HG02678 (cell line): ENCODE measurements around the gene GRM3.
"Not testable (repeated sequence)": the region's sequence is repeated elsewhere in the genome, so short reads cannot be mapped to it uniquely, and the experiment has no call there.

Experiments used
- ATAC-seq: cut with Tn5 transposase; IDR thresholded peaks from one replicate; pipeline ENCODE4 v1.9.1; 2021; ENCODE audit warnings: mild to moderate bottlenecking, moderate library complexity; ENCODE audit not compliant: unreplicated experiment

GRM3 gene

DNA sequence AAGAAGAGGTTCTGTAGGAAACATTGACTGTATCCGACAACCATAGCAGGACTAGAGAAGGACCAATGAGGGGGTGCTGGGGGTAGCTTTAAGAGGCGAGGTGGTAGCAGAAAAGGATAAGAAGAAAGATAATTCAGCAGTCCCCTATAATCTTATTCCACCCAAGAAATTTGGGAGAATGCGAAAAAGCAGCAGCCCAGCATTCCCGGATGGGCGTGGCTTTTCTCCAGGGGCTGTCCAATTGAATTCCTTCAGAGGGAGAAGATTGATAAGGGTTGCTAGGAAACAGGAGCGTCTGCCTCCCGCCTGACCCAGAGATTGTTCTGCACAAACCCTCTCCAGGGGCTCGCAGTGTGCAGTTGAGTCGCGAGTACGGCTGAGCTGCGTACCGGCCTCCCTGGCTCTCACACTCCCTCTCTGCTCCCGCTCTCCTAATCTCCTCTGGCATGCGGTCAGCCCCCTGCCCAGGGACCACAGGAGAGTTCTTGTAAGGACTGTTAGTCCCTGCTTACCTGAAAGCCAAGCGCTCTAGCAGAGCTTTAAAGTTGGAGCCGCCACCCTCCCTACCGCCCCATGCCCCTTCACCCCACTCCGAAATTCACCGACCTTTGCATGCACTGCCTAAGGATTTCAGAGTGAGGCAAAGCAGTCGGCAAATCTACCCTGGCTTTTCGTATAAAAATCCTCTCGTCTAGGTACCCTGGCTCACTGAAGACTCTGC is at the start of gene GRM3:
GRM3 (plus strand) TSS at position 349 of the 721 bp plus-strand sequence. CDS start 121,237 bp downstream, outside the sequence.
- ATAC-seq: no peak

DNA sequence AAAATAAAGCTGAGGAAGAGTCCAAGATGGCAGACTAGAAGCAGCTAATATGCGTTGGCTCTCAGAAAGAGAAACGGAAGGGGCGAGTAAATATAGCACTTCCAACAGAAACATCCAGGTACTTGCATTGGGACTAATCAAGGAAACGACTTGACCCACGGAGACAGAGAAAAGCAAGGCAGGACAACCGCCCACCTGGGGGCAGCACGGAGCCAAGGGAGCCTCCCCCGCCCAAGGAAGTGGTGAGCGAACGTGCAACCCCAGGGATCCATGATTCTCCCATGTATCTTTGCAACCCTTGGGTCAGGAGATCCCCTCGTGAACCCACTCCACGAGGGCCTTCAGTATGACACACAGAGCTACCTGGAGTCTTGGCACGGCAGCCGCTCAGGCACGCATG is 45.4 kb upstream of the GRM3 start:
- no peak for ATAC-seq

DNA sequence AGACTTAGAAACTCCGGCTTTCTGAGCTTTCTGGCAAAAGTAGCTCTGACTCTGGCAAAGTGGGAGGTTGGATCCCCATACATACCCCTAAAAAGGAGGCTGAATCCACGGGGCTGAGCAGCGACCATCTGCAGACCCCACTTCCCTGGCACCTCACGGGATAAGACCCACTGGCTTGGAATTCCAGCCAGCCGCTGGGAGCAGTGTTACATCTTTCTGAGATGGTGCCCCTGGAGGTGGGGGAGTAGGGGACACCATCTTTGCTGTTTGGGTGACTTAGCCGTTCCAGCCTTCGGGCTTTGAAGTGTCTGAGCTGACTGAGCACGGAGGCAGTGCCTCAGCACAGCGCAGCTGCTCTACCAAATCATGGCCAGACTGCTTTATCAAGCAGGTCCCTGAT is 45.0 kb upstream of the GRM3 start:
- ATAC-seq: no peak

DNA sequence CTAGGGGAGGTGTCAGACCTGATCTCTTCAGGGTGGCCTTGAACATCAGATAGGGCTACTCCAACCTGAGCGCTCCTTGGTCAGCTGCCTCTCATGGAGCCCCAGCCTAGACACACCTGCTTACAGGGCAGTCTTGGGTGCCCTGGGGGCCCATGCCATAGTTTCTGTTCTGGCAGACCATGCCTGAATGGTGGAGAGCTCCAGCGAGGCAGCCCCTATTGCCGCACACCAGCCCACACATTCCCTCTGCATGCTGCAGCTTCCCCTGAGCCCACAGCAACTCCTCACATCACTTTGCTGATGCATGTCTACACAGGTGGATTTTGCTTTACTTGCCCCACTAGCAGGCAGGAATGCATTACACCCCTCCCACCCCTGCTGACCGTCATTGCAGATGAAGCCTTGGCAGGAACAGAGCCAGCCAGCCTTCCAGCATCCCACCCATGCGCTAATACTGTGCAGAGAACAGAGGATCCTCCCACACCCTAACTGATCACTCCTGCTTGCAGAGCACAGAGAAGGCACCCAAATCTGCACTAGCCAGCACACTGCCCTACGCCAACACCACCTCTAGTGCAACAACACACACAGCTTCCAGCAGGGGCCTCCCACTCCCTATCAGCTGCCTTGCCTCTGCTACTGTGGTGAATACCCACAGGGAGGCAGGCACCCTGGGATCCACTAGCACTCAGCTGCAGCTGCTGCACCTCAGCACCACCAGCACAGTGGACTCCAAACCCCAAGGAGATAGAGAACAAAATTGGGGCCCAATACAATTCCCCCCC is 43.0 kb upstream of the GRM3 start:
- no peak for ATAC-seq

DNA sequence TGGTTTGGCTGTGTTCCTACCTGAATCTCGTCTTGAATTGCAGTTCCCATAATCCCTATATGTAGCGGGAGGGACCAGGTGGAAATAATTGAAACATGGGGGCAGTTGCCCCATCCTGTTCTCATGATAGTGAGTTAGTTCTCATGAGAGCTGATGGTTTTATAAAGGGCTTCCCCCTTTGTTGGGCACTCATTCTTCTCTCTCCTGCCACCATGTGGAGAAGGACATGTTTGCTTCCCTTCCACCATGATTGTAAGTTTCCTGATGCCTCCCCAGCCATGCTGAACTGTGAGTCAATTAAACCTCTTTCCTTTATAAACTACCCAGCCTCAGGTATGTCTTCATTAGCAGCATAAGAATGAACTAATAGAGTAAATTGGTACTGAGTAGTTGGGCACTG is 28.0 kb upstream of the GRM3 start:
- ATAC-seq: not testable (repeated sequence)

DNA sequence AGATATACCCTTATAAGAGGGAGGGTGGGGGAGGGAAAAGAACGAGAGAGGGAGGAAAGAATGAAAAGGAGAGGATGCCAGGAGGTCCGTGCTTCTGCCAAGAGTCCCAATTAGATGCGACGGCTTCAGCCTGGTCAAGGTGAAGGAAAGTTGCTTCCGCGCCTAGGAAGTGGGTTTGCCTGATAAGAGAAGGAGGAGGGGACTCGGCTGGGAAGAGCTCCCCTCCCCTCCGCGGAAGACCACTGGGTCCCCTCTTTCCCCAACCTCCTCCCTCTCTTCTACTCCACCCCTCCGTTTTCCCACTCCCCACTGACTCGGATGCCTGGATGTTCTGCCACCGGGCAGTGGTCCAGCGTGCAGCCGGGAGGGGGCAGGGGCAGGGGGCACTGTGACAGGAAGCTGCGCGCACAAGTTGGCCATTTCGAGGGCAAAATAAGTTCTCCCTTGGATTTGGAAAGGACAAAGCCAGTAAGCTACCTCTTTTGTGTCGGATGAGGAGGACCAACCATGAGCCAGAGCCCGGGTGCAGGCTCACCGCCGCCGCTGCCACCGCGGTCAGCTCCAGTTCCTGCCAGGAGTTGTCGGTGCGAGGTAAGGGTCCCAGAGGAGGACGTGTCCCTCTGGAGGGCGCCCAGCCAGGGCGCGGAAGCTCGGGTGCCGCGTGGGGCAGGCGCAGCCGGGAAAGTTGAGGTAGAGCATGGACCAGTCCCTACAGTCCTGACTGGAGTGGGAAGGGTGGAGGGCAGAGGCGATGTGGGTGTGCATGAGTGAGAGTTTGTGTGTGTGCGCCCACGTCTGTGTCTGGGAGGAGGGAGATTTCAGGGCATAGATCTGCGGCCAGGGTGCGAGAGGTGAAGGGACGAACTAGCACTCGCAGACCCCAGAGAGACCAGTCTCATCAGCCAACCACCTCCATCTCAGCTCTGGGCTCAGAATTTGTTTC is 844 bp downstream of the GRM3 start:
- no peak for ATAC-seq

DNA sequence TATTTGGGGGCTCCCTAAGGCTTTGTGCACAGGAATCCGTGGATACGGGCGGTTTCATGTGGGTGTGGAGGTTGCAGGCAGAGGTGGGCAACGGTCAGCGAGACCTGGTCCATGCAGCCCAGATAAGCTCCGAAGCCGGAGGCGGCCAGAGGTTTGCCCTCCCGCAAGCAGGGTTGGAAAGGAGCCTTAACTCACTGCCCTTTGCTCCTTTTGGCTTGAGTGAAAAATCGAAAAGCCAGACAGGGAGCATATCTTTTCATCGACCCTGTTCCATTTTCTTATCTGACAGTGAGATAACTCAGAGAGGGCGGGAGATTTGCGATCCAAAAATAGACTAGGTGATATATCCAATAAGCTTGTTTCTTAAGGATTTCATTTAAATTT is 1.5 kb downstream of the GRM3 start:
- no peak for ATAC-seq

DNA sequence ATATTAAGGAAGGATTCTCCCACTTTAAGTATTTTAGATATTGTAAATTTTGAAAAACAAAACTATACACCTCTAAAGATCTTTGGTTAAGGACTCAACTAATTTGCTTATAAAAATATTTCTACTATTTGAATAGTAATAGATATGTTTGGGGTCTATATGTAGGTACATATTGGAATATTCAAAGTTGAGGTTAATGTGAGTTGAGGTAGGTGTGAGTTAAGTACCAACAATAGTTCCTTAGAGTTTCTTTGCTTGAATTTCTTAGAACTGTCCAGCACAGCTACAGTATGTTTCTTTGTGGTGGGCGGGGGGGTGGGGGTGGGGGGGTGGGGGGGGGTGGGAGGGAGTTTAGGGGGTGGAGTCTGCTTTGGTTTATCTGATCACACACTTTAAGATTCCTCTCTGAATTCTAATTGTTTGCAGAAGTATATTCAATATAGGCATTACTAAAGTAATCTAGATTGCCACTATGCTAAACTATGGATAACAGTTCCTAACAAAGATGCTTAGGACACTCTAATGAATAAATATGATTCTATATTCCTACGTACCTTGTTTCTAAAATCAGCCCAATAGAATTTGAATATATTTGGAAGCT is 2.1 kb downstream of the GRM3 start:
- no peak for ATAC-seq

DNA sequence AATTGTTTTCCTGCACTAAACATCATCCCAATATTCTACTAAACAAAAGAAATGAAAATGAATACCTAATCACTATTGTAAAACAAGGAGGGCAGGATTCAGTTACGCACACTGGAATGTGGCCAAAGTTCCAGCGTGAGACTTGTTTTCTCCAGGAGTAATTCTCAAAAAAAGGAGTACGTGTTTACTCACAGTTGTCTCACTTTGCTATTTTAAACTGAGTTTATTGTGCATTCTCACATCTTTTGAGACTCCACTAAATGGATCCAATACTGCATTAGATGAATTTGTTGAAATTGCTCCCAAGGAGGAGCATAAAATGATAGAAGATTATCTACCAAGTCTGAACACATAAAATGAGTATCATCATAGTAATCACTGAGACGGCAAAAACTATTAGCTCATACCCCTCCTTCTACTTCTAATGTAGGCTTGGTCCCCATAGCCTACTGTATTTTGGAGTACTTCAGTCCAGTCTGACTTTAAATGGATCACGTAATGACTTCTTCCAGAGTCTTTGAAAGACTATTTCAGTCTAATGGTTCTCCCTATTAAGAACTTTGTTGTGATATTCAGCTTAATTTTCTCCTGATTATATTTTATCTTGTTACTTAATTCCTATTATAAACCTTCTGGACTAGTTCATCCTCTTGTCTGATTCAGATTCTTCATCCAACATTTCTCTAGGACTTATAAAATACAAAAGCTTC is 3.8 kb downstream of the GRM3 start:
- no peak for ATAC-seq

DNA sequence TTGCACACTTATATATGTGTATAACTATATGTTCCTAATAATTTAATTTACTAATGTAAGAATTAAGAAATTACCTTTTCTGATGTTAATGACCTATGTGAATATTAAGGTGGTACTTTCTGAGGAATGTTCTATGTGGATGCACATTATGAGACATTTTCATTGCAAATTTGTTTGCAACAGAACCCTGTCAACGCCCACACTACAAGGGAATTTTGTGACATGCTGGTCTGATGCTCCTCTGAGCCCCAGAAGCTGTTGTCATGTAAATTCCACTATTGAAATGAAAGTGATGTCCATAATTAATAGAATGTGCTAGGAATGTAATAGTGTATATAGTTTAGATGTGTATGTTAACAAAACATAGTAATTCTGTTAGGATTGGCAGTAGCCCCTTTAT is 4.5 kb downstream of the GRM3 start:
- no peak for ATAC-seq

DNA sequence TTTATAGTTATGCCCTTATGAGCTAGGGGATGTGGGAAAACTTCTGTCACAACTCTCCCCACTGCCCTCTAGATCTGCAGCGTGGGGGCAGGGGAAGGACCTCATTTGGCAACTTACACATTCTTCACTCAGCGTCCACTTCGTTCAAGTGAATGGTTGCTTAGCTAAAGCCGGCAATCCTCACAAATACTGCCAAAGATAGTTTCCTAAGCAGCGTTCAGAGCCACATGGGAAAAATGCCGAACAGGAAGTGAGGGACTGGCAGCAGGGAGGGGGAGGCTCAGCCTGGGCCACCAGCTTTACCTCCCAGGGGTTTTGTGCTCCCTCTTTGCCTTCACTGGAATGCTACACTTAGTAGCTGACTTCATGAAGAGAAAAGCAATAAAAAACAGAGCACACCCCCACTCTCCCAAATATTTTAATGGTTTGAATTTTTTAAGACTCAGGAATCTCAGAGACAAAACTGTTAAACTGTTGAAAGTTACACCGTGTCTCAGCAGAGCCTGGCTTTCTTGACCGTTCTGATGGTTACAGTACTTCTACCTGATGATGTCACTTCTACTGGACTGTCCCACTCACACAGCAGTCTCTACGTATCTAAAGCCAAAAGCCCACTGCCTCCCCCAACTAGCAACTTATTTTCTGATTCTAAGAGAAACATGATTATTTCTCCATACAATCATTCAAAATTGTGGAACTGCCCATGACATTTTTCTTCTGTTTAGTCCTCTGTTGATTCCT is 10.4 kb downstream of the GRM3 start:
- no peak for ATAC-seq

DNA sequence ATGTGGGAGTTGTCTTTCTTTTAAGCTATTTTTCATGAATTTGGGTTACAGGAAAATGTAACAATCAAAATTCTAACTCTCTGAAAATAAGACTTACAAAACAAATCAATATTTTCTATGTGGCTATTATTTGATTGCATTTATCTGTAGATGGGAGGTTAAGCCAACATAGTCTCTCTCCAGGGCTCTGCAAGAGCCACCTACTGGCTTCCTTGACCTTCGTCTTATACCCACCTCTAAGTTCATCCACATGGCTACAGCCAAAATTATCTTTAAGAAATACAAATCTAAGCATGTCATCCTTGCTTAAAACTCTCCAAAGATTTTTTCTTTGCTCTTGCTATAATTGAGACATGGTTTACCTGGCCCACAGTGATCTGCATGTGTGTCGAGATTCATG is 14.2 kb downstream of the GRM3 start:
- no peak for ATAC-seq

DNA sequence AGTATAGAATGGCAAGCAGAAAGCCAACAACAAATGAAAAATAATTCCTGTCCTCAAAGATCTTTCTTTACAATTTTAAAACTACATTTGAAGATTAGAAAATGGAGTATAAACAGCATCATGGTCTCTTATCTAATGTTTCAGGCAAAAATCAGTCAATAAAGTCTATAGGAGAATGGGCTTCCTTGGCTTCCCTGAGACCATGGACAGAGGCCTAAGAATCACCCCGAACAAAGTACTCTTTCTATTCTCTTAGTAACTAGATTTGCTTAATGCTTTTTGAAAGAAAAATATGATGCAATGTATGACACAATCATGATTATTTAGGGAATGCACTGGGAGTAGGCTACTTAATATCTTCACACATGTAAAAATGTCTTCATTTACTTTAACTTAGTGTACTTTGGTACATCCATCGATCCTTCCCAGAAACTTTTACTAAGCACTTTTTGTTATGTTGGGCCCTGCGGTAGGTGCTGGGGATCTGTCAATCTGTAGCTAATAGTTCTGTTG is 17.3 kb downstream of the GRM3 start:
- no peak for ATAC-seq

DNA sequence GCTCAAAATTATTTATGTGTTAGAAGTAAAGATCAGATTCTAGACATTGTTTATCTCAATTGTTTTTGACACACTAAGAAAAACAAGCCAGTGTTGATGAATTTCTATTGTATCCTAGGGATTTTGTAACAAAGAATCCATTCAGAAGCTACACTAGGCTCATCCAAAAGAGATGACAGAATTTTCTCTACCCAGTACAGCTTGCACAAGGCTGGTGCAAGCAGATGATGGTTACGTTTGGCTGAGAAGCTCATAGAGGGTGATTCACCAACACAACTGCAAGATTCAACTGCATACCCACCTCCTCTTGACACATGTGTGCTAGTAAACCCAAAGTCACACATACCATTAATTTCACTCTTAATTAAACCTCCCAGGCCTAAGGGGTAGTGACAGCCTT is 20.8 kb downstream of the GRM3 start:
- ATAC-seq: no peak

DNA sequence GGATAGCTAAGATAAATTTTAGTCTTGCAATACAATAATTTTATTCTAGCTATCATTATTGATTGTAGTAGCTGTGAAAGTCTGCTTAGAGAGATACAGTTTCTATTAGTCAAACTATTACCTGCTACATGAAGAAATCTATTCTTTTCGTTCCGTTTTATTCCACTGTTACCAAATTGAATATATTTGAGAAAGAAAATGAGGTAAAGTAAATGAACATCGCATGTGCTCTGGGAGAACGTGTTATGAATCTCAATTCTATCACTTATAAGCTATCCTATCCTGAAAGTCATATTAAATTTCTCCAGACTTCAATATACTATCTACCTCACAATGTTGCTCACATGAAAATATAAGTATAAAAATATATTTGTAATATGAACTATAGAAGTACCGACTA is 21.3 kb downstream of the GRM3 start:
- no peak for ATAC-seq

DNA sequence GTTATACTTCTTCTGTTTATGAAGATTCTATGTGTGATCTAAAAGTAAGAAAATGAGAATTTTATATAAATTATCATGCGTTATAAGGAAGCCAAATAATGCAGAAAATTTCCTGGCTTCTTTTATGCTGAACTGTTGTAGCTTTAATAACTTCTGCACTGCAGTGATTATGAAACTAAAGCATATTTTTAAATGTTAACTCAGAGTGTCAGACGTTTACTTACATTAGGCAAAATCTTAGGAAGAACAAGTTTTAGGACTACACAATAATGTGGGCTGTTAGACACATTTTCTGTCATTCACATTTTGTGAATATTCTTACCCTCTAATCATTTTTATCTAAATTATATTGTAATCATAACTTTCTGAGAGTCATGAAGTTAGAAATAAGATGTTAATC is 22.0 kb downstream of the GRM3 start:
- ATAC-seq: no peak

DNA sequence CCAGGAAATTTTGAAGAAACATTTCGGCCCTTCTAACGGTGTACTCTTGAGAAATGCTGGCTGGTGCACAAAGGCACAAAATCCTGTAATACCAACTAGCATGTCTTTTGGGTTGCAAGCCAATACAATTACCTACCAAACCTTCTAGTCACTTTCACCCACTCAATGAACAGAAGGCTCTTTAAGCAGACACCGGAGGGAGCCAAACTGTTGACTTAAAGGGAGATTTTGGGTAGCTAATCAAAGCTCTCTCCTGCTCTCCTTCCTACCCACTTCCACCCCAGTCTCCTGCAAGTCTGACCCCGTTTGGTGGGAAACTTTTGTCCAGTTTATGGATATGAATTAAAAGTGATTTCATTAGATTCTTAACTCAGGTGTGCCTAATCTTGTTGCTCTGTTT is 24.0 kb downstream of the GRM3 start:
- no peak for ATAC-seq

DNA sequence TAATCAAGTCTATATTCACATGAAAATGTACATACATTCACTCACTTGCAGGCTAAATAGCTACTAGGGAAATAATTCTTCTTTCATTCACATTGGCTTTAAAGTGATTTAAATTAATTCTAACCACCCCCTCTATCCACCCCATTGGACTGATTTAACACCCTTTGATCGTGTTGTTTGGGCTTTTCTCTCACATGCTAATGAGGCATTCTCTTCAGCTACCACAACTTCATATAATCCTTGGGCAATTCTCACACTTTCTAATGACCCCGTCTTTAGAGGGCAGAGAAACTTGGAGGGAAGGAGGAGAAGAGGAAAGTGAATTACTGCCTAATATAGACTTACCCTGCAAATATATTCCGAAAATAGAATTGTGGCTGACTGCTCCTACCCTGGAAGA is 24.6 kb downstream of the GRM3 start:
- ATAC-seq: no peak

DNA sequence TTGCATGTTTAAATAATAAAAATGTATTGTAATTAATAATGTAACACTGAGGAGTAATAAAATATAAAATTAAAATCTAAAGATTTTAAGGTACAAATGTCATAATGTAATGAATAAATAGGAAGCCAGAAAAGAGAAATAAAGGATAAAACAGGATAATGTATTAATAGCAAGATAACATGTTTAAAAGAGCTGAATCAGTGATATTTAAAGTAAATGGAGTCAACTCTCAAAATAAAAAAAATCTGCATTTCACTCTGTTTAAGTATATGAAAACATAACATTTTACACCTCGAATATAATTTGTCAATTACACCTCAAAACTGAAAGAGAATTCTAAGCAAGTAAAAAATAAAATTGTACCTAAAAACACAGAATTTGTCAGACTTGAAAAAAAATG is 44.1 kb downstream of the GRM3 start:
- ATAC-seq: no peak

DNA sequence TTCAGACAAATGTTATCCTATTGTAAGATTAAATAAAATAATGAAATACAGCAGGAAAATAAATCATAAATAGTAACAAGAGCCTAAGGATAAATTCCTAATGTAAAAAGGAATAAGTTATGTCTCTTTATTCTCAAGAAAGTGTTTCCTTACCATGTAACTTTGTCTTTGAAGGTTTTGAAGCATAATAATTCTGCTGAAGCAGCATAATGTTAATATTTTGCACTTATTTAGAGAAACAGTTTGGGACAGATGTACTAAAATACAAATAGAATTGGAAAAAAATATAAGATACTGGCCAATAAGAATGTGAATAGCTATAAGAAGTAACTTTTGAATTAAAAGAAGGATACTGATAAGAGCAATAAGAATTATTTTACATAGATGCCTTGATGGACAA is 45.7 kb downstream of the GRM3 start:
- ATAC-seq: no peak
